Liver (tissue), 3 donors: ENCODE results near the gene CDK5RAP3.

Experiments used
- EGR1 ChIP-seq, 2 donors: IDR thresholded peaks; 2 replicates each; pipeline ENCODE4 v1.6.1; 2016 to 2018; ENCODE audit warnings: antibody characterized with exemption in 2 of 2, low read depth in 2 of 2
- FOXA2 ChIP-seq: IDR thresholded peaks from 2 replicates; pipeline ENCODE4 v1.6.1; 2016; ENCODE audit warnings: antibody characterized with exemption
- HNF4A ChIP-seq, 2 donors: conservative IDR thresholded peaks; 2 replicates each; pipeline ENCODE4 v1.6.1; 2016; ENCODE audit warnings: antibody characterized with exemption in 2 of 2, mild to moderate bottlenecking in 2 of 2
- NR2F2 ChIP-seq: IDR thresholded peaks from 2 replicates; pipeline ENCODE4 v1.6.1; 2016; ENCODE audit warnings: antibody characterized with exemption
- RAD21 ChIP-seq, 2 donors: IDR thresholded peaks; 2 replicates each; pipeline ENCODE4 v1.6.1; 2016; ENCODE audit warnings: antibody characterized with exemption in 2 of 2, mild to moderate bottlenecking in 2 of 2
- RXRA ChIP-seq, 2 donors: IDR thresholded peaks; 2 replicates each; pipeline ENCODE4 v1.6.1; 2017 to 2018; ENCODE audit warnings: antibody characterized with exemption in 2 of 2, mild to moderate bottlenecking in 1 of 2
- SP1 ChIP-seq: IDR thresholded peaks from 2 replicates; pipeline ENCODE4 v1.6.1; 2018; ENCODE audit warnings: antibody characterized with exemption, mild to moderate bottlenecking
- TAF1 ChIP-seq: conservative IDR thresholded peaks from 2 replicates; pipeline ENCODE4 v1.6.1; 2016; ENCODE audit warnings: antibody characterized with exemption, mild to moderate bottlenecking
- TF ChIP-seq, protein P1 (sequence below): fragments of 150-350 bp; IDR thresholded peaks from 2 replicates; pipeline ENCODE4 v1.5.1; 2017; ENCODE audit warnings: improper control_type of control experiment, low read depth, low read length; ENCODE audit not compliant: missing input control
- TF ChIP-seq, protein P2 (sequence below): IDR thresholded peaks from 2 replicates; pipeline ENCODE4 v1.6.1; 2016; ENCODE audit warnings: antibody characterized with exemption, mild to moderate bottlenecking
- donor health status: healthy.
- donor health status: healthy.

GRCh38 chr17:47993031-47993564 lies 22.2 kb downstream of the CDK5RAP3 start:
- TF ChIP-seq, protein P1, sequence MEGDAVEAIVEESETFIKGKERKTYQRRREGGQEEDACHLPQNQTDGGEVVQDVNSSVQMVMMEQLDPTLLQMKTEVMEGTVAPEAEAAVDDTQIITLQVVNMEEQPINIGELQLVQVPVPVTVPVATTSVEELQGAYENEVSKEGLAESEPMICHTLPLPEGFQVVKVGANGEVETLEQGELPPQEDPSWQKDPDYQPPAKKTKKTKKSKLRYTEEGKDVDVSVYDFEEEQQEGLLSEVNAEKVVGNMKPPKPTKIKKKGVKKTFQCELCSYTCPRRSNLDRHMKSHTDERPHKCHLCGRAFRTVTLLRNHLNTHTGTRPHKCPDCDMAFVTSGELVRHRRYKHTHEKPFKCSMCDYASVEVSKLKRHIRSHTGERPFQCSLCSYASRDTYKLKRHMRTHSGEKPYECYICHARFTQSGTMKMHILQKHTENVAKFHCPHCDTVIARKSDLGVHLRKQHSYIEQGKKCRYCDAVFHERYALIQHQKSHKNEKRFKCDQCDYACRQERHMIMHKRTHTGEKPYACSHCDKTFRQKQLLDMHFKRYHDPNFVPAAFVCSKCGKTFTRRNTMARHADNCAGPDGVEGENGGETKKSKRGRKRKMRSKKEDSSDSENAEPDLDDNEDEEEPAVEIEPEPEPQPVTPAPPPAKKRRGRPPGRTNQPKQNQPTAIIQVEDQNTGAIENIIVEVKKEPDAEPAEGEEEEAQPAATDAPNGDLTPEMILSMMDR, result no peak
- TF ChIP-seq RAD21 (IDR thresholded peaks at IDR 0.05) (no peak), HNF4A (conservative IDR thresholded peaks at IDR 0.05) (no peak), EGR1 (IDR thresholded peaks at IDR 0.05; ENCODE audit: low read depth in 2 of 2) (no peak), RXRA (IDR thresholded peaks at IDR 0.05) (no peak), SP1 (no peak), FOXA2 (no peak), TAF1 (no peak), NR2F2 (no peak)
- TF ChIP-seq, protein P2, sequence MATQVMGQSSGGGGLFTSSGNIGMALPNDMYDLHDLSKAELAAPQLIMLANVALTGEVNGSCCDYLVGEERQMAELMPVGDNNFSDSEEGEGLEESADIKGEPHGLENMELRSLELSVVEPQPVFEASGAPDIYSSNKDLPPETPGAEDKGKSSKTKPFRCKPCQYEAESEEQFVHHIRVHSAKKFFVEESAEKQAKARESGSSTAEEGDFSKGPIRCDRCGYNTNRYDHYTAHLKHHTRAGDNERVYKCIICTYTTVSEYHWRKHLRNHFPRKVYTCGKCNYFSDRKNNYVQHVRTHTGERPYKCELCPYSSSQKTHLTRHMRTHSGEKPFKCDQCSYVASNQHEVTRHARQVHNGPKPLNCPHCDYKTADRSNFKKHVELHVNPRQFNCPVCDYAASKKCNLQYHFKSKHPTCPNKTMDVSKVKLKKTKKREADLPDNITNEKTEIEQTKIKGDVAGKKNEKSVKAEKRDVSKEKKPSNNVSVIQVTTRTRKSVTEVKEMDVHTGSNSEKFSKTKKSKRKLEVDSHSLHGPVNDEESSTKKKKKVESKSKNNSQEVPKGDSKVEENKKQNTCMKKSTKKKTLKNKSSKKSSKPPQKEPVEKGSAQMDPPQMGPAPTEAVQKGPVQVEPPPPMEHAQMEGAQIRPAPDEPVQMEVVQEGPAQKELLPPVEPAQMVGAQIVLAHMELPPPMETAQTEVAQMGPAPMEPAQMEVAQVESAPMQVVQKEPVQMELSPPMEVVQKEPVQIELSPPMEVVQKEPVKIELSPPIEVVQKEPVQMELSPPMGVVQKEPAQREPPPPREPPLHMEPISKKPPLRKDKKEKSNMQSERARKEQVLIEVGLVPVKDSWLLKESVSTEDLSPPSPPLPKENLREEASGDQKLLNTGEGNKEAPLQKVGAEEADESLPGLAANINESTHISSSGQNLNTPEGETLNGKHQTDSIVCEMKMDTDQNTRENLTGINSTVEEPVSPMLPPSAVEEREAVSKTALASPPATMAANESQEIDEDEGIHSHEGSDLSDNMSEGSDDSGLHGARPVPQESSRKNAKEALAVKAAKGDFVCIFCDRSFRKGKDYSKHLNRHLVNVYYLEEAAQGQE, result no peak
